Activated CD8-positive, alpha-beta memory T cell treated with anti-CD3 and anti-CD28 coated beads, Interleukin-2, amount 10 ng/mL, durations not matched to agents 7 days and 5 days (primary cell): ENCODE results near the gene HECTD4. TPM values are rescaled to one million over a fixed set of nuclear protein-coding genes. Genes with fewer than 3 reads are reported as not detected.
"Not testable (repeated sequence)": the region's sequence is repeated elsewhere in the genome, so short reads cannot be mapped to it uniquely, and the experiment has no call there.

Source experiments
- ATAC-seq: fragments of 150-1000 bp; cut with Tn5 transposase; one replicate; pipeline ENCODE4 v1.10.0; 2021; ENCODE audit warnings: moderate library complexity
- CTCF ChIA-PET: fragments of 350-600 bp; sonication (Branson Sonifier 250); formaldehyde crosslinking; loops from one replicate; lab custom pipeline; 2021; ENCODE audit warnings: antibody characterized with exemption; lab: Charles Lee
- DNase-seq: peaks from one replicate; pipeline ENCODE4 v3.0.0-alpha.2; 2020
- H3K27ac Mint-ChIP-seq: one replicate; pipeline ENCODE4 v1.8.0; 2021; ENCODE audit warnings: mild to moderate bottlenecking, mixed read lengths
- H3K27me3 Mint-ChIP-seq: one replicate; pipeline ENCODE4 v1.8.0; 2021; ENCODE audit warnings: mixed read lengths
- H3K36me3 Mint-ChIP-seq: one replicate; pipeline ENCODE4 v1.8.0; 2021; ENCODE audit warnings: mild to moderate bottlenecking, mixed read lengths
- H3K4me1 Mint-ChIP-seq: one replicate; pipeline ENCODE4 v1.8.0; 2021; ENCODE audit warnings: mixed read lengths
- H3K4me3 Mint-ChIP-seq: one replicate; pipeline ENCODE4 v1.8.0; 2021; ENCODE audit warnings: mild to moderate bottlenecking, moderate library complexity, mixed read lengths
- H3K9me3 Mint-ChIP-seq: one replicate; pipeline ENCODE4 v1.8.0; 2022; ENCODE audit warnings: low read depth, mixed read lengths
- total RNA-seq, 2 experiments: library from RNA; stranded (reverse); gene quantifications; one replicate each; pipeline ENCODE4 v1.2.3, GENCODE V29; 2021

The HECTD4 gene
- total RNA-seq, 2 experiments from 2014 or later: 49.3 to 55.4 TPM

DNA sequence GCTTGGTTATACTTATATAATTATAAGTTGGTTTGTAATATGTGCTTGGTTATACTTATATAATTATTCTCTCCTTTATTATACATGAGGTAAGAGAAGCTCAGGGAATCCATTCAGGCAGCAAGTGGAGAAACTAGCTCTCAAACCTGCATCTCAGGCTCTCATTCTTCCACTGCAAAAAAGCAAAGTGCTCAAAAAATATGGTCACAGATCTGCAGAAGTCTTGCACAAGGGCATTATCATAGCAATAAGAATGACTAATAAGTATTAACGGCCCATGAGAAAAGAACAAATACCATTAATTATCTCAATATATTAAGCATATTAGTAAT lies 257.3 kb downstream of the HECTD4 start:
- H3K9me3 Mint-ChIP-seq: no peaks in the 10 kb centered on the region
- no peaks in the 10 kb centered on the region for H3K27me3 Mint-ChIP-seq
- CTCF ChIA-PET: interaction anchor here (1.0 to 2.8 kb wide), 7 partner anchors 15 to 295 kb away, joined by 3 to 17 read pairs (median 4); partner anchors contain the start of genes ERP29 and NAA25
- H3K36me3 Mint-ChIP-seq: peaks cover 5% of the 10 kb centered on the region
- peaks cover 35% of the 10 kb centered on the region for H3K4me1 Mint-ChIP-seq
- H3K4me3 Mint-ChIP-seq: peak overlapping the region; percentile 82
- ATAC-seq (no peak), DNase-seq (no peak)
- H3K27ac Mint-ChIP-seq: peak overlapping the region; percentile 85

GRCh38 chr12:112122823-112123690 lies 259.2 kb downstream of the HECTD4 start:
- Mint-ChIP-seq H3K4me1 (peaks cover 20% of the 10 kb centered on the region), H3K27ac (no peak overlapping the region), H3K27me3 (no peaks in the 10 kb centered on the region), H3K36me3 (peaks cover 5% of the 10 kb centered on the region), H3K9me3 (no peaks in the 10 kb centered on the region), H3K4me3 (no peak overlapping the region)
- no peak for ATAC-seq
- CTCF ChIA-PET: interaction anchor here (0.6 to 1.7 kb wide), 4 partner anchors 8 to 151 kb away, joined by 3 to 5 read pairs (median 4); no protein-coding TSS in a partner anchor
- no peak for DNase-seq

DNA sequence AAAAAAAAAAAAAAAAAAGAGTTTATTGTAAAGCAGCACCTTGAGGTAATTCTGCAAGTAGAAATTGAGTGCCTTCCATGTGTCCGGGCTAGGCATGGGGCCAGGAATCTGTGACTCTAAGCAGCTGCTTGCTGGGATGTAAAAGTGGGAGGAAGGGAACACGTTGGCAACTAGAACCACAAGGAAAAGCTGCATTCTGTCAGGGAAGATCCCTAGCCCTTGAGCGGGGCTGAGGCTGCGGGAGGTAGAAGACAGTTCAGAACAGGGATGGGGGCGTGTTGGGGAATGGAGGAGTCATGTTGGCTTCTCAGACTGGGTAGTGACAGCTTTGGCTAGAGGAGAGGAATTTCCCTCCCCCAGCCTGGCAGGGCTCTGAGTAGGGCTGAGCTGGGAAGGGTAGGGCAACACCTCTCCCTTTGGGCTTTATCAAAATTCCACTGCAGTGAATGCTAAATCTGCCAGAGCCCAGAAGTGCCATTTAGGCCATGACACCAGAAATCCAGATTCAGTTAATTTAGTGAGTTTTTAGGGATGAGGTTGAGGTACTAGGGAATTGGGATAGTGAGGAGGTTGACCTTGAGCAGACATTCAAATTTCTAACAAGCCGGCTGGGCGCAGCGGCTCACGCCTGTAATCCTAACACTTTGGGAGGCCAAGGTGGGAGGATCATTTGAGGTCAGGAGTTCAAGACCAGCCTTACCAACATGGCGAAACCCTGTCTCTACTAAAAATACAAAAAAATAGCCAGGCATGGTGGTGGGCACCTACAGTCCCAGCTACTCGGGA lies 260.3 kb downstream of the HECTD4 start:
- Mint-ChIP-seq H3K36me3 (peaks cover 3% of the 10 kb centered on the region), H3K27me3 (no peaks in the 10 kb centered on the region), H3K4me1 (peaks cover 13% of the 10 kb centered on the region), H3K9me3 (no peaks in the 10 kb centered on the region), H3K27ac (no peak overlapping the region), H3K4me3 (no peak overlapping the region)
- CTCF ChIA-PET: interaction anchor here (0.6 to 1.3 kb wide), 3 partner anchors 12 to 150 kb away, joined by 3 to 5 read pairs (median 3); no protein-coding TSS in a partner anchor
- DNase-seq (peak; percentile 11), ATAC-seq (no peak)

- CTCF ChIA-PET: interaction anchor here (0.6 to 1.4 kb wide), 2 partner anchors 16 to 81 kb away, joined by 3 to 4 read pairs; no protein-coding TSS in a partner anchor
- H3K27me3 Mint-ChIP-seq: no peaks in the 10 kb centered on the region
- no peak overlapping the region for H3K4me3 Mint-ChIP-seq
- H3K36me3 Mint-ChIP-seq: no peaks in the 10 kb centered on the region
- ATAC-seq: no peak
- H3K4me1 Mint-ChIP-seq: peaks cover 9% of the 10 kb centered on the region
- DNase-seq: no peak
- no peak overlapping the region for H3K27ac Mint-ChIP-seq
- H3K9me3 Mint-ChIP-seq: no peaks in the 10 kb centered on the region
Measured at GRCh38 chr12:112117685-112118084, 264.5 kb downstream of the HECTD4 start.

DNA sequence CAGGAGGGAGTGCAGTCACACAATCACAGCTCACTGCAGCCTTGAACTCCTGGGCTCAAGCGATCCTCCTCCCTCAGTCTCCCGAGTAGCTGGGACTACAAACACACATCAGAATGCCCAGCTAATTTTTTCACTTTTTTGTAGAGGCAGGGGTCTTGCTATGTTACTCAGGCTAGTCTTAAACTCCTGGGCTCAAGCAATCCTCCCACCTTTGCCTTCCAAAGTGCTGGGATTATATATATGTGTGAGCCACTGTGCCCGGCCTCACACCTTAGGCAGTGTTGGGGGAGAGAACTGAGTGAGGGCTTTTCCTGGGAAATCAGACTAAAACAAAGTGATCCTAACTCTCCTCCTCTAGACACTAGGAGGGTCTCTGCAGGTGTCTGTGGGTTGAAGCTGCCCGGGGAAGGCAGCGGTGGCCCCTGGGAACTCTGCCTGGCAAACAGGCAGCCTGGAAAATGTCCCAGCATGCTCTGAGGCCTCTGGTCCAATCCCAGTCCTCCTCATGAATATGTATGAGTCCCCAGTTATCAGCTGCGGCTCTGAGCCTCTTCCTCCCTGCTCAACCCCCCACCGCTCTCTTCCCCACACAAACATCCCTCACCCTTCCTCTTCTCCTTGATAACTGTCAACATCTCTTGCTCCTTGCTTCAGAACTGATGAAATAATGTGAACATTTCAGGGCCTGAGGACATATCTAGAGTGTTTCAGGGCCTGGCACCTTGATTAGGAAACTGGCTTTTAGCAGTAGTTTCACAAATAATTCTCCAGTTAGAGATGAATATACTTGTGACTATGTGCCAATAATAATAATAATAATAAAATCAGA lies 265.8 kb downstream of the HECTD4 start:
- no peaks in the 10 kb centered on the region for H3K36me3 Mint-ChIP-seq
- peak overlapping the region; percentile 16 for H3K27ac Mint-ChIP-seq
- ATAC-seq (peak; percentile 64), DNase-seq (no peak)
- no peaks in the 10 kb centered on the region for H3K27me3 Mint-ChIP-seq
- peaks cover 9% of the 10 kb centered on the region for H3K4me1 Mint-ChIP-seq
- no peak overlapping the region for H3K4me3 Mint-ChIP-seq
- CTCF ChIA-PET: interaction anchor here (1.4 kb wide), 1 partner anchor 82 kb away, joined by 4 read pairs; no protein-coding TSS in a partner anchor
- H3K9me3 Mint-ChIP-seq: no peaks in the 10 kb centered on the region

DNA sequence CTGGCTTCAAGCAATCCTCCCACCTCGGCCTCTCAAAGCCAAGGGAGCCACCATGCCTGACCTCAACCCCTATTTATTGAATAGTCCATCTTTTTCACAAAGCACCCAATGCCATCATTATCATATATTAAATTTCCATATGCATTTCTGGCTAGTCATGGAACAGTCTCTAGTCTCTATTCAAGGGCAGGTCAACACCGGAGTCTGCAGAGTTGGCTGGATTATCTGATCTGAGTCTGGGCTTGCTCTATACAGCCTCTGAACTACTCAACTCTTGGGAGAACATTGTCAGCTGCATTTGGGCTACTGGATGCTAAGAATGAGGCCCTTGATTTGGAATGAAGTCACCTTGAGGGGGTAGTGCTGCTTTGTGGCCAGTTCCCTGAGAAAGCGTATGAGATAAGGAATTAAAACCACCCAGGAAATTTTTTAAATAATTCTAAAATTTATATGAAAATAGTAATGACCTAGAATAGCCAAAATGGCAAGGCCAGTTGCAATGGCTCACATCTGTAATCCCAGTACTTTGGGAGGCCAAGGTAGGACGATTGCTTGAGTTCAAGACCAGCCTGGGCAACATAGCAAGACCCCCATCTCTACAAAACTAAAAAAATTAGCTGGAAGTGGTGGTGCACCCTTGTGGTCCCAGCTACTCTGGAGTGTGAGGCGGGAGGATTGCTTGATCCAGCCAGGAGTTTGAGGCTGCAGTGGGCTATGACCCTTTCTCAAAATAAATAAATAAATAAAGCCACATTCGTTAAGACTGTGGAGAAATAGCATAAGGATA lies 266.8 kb downstream of the HECTD4 start:
- H3K36me3 Mint-ChIP-seq: no peaks in the 10 kb centered on the region
- H3K4me1 Mint-ChIP-seq: peaks cover 9% of the 10 kb centered on the region
- ATAC-seq (no peak), DNase-seq (no peak)
- H3K27ac Mint-ChIP-seq: no peak overlapping the region
- no peaks in the 10 kb centered on the region for H3K27me3 Mint-ChIP-seq
- H3K9me3 Mint-ChIP-seq: no peaks in the 10 kb centered on the region
- H3K4me3 Mint-ChIP-seq: no peak overlapping the region
- CTCF ChIA-PET: interaction anchor here (1.2 kb wide), 1 partner anchor 8 kb away, joined by 4 read pairs; no protein-coding TSS in a partner anchor

DNA sequence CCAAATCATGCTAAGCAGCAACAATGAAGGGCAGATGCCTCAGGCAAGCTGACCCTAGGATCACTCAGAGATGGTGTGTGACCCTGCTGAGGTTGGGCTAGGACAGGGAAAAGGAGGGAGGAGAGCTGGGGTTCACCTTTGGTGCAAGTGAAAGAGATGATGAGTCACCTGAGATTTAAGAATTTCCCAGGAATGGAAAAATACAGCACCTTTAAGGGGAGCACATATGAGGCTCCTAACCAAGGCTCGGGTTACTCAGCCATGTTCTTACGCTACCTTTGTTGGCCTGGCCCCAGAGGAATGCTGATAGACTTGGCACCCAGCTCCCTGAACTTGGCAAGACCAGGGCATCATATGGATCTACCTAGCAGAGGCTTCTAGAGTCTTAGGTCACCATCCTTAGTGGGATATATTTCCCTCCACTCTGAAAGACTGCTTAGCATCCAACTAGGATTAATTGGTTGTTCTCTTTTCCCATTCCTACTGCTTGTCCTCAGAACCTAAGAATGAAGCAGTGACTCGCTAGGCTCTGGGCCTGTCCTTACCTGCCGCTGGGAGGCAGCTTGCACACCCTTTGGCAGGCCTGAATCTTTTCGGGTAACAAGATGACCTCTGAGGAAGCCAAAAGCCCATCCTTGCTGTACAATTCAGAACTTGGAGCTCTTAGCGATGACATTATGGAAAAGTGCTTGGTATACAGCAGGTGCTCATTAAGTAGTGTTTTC lies 269.7 kb downstream of the HECTD4 start:
- CTCF ChIA-PET: interaction anchor here (1.1 kb wide), 1 partner anchor 18 kb away, joined by 3 read pairs; no protein-coding TSS in a partner anchor
- DNase-seq: no peak

DNA sequence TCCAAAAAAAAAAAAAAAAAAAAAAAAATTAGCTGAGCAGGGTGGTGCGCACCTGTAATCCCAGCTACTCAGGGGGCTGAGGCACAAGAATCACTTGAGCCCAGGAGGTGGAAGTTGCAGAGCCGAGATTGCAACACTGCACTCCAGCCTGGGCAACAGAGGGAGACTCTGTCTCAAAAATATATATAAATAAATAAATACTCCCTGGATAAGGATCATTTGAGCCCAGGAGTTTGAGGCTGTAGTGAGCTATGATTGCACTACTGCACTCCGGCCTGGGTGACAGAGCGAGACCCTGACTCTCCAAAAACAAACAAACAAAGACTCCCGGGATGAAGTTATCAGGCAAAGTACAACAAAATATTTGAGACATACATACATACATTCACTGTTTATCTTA lies 270.3 kb downstream of the HECTD4 start:
- Mint-ChIP-seq H3K4me1 (peaks cover 25% of the 10 kb centered on the region), H3K9me3 (no peaks in the 10 kb centered on the region), H3K36me3 (peaks cover 2% of the 10 kb centered on the region), H3K4me3 (no peak overlapping the region), H3K27me3 (no peaks in the 10 kb centered on the region), H3K27ac (no peak overlapping the region)
- DNase-seq (peak; percentile 1), ATAC-seq (no peak)
- CTCF ChIA-PET: interaction anchor here (1.1 kb wide), 1 partner anchor 19 kb away, joined by 3 read pairs; no protein-coding TSS in a partner anchor

More for the DNA sequence above, 269.7 kb downstream of the HECTD4 start:
- Mint-ChIP-seq H3K27ac (peak overlapping the region; percentile 6), H3K4me3 (no peak overlapping the region), H3K27me3 (no peaks in the 10 kb centered on the region), H3K9me3 (no peaks in the 10 kb centered on the region), H3K36me3 (no peaks in the 10 kb centered on the region), H3K4me1 (peaks cover 20% of the 10 kb centered on the region)
- no peak for ATAC-seq

- H3K27me3 Mint-ChIP-seq, H3K9me3 Mint-ChIP-seq, H3K4me3 Mint-ChIP-seq, H3K27ac Mint-ChIP-seq, ATAC-seq, H3K36me3 Mint-ChIP-seq, DNase-seq: not testable (repeated sequence)
- CTCF ChIA-PET: interaction anchor here (0.7 to 2.7 kb wide), 3 partner anchors 14 to 19 kb away, joined by 3 to 17 read pairs (median 4); partner anchors contain the start of gene TRAFD1
- peaks cover 25% of the 10 kb centered on the region for H3K4me1 Mint-ChIP-seq
Measured at GRCh38 chr12:112110787-112111662, 271.2 kb downstream of the HECTD4 start.
